Measurements from ENCODE around the gene COL24A1. TPM values are rescaled to one million over a fixed set of nuclear protein-coding genes. Genes with fewer than 3 reads are reported as not detected.

The COL24A1 gene
- total and polyA plus RNA-seq, 2 of the 8 experiments (the other 6 are each of a cell fraction or from before 2014, with no cell fraction given), result 0.23 to 1.1 TPM

DNA sequence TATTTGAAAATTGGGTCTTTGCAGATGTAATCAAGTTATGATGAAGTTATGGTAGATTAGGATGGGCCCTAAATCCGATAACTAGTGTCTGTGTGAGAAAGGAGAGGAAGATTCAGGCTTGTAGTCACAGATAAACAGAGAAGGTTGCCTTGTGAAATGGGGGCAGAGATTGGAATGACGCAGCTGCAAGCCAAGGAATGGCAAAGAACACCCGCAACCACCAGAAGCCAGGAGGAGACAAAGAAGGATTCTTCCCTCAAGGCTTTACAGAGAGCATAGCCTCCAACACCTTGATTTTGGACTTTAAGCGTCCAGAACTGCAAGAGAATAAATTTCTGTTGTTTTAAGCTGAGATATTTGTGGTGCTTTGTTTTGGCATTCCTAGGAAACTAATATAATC, 35.4 kb upstream of the COL24A1 start:
- H3K4me2 ChIP-seq (ENCODE audit: insufficient read depth in 1 of 2, low read depth in 2 of 2, low read length in 2 of 2), result no peak overlapping the region
- no peak overlapping the region for H4K91ac ChIP-seq (replicated peaks; ENCODE audit: insufficient read length, low read length)
- TF ChIP-seq ZNF274 (IDR thresholded peaks at IDR 0.05; ENCODE audit: borderline replicate concordance, extremely low read depth, low read length) (no peak), SRF (IDR thresholded peaks at IDR 0.05; ENCODE audit: low read depth, low read length) (no peak), CBX5 (IDR thresholded peaks at IDR 0.05; ENCODE audit: low read depth, low read length) (no peak), KDM5A (IDR thresholded peaks at IDR 0.05; ENCODE audit: low read length) (no peak), KDM4A (IDR thresholded peaks at IDR 0.05; ENCODE audit: low read depth, low read length, severe bottlenecking) (no peak), BRCA1 (IDR thresholded peaks at IDR 0.05; ENCODE audit: low read depth, low read length) (no peak)
- H3K27ac ChIP-seq (ENCODE audit: low read depth, low read length), result no peak overlapping the region
- no peak overlapping the region for H2BK12ac ChIP-seq (ENCODE audit: low read depth, low read length)
- no peaks in the 10 kb centered on the region for H4K20me1 ChIP-seq (replicated peaks in 1 of 2; ENCODE audit: control insufficient read depth in 1 of 2, insufficient read depth in 2 of 2, low read length in 2 of 2)
- H3K18ac ChIP-seq (ENCODE audit: extremely low read depth, low read length), result no peak overlapping the region
- no peaks in the 10 kb centered on the region for H3K27me3 ChIP-seq (replicated peaks in 1 of 4; ENCODE audit: control insufficient read depth in 3 of 4, extremely low read depth in 1 of 4, insufficient read depth in 3 of 4, low read length in 3 of 4)
- no peaks in the 10 kb centered on the region for H3K79me2 ChIP-seq (ENCODE audit: control insufficient read depth in 1 of 2, insufficient read depth in 2 of 2, low read length in 2 of 2)
- no peak for DNase-seq (ENCODE audit: low read depth in 1 of 2, low spot score in 2 of 2)
- no peak overlapping the region for H2BK20ac ChIP-seq (ENCODE audit: low read length)
- ChIA-PET CTCF (ENCODE audit: partially characterized antibody) (no interaction called here), POLR2A (ENCODE audit: partially characterized antibody) (no interaction called here)
- no peaks in the 10 kb centered on the region for H3K23me2 ChIP-seq (ENCODE audit: low read depth, low read length)
- H3K4ac ChIP-seq (replicated peaks; ENCODE audit: insufficient read length, low read depth, low read length), result no peak overlapping the region
- H2BK120ac ChIP-seq (replicated peaks; ENCODE audit: low read depth, low read length), result no peak overlapping the region
- no peak overlapping the region for H3K23ac ChIP-seq (ENCODE audit: insufficient read length)
- H3K9ac ChIP-seq (replicated peaks in 1 of 4; ENCODE audit: extremely low read depth in 1 of 4, low read depth in 3 of 4, low read length in 3 of 4), result no peak overlapping the region
- no peaks in the 10 kb centered on the region; a peak in 1 of 7 replicates for H3K4me1 ChIP-seq (replicated peaks in 1 of 4; ENCODE audit: control insufficient read depth in 3 of 4, insufficient read depth in 4 of 4, low read length in 3 of 4)
- peak overlapping the region; percentile 26; the same call in 1 of the 2 replicates for H2AFZ ChIP-seq (ENCODE audit: low read length)
- no peak overlapping the region for H3K56ac ChIP-seq (replicated peaks; ENCODE audit: insufficient read length, low read depth, low read length)
- no peak overlapping the region for H2BK15ac ChIP-seq (ENCODE audit: low read length)
- H4K8ac ChIP-seq (ENCODE audit: extremely low read depth, insufficient read depth, low read length), result no peak overlapping the region
- no peak overlapping the region for H4K5ac ChIP-seq (ENCODE audit: insufficient read length, low read depth, low read length)
- H2AK5ac ChIP-seq (ENCODE audit: low read depth, low read length), result no peak overlapping the region
- no peaks in the 10 kb centered on the region for H3K79me1 ChIP-seq (ENCODE audit: low read depth, low read length)
- H3K9me3 ChIP-seq (ENCODE audit: insufficient read depth in 2 of 2, low read depth in 1 of 2, low read length in 1 of 2), result no peaks in the 10 kb centered on the region
- 91% methylated on average over 4 of the region's 4 CpGs; no CpG with 5 or more reads in 1 of the 2 experiments for WGBS, 2 experiments (ENCODE audit: extremely low coverage in 1 of 2, insufficient coverage in 1 of 2, insufficient read length in 1 of 2, insufficient replicate concordance in 2 of 2, low coverage in 1 of 2, low lambda C conversion rate in 2 of 2, missing lambda C conversion rate in 1 of 2)
- H3K4me3 ChIP-seq (ENCODE audit: extremely low read depth in 1 of 4, insufficient read depth in 2 of 4, low read depth in 3 of 4, low read length in 4 of 4), result no peak overlapping the region
- no peak overlapping the region for H2BK5ac ChIP-seq (ENCODE audit: low read depth, low read length)
- FAIRE-seq, result no peak
- no peaks in the 10 kb centered on the region for H3K36me3 ChIP-seq (ENCODE audit: control insufficient read depth in 2 of 4, insufficient read depth in 4 of 4, low read length in 3 of 4)
- H3K14ac ChIP-seq (ENCODE audit: insufficient read length), result no peak overlapping the region

Data from H1 (cell line).